ENCODE data around the gene UGGT2. TPM values are rescaled to one million over a fixed set of nuclear protein-coding genes. Genes with fewer than 3 reads are reported as not detected.
"Not testable (repeated sequence)": the region's sequence is repeated elsewhere in the genome, so short reads cannot be mapped to it uniquely, and the experiment has no call there.

The UGGT2 gene
- polyA plus RNA-seq, 1 experiment, result 30.5 TPM

- no peak for DNase-seq (ENCODE audit: low read depth, low spot score)
- Histone ChIP-seq H3K27ac (ENCODE audit: low read depth, low read length) (no peak overlapping the region), H3K27me3 (ENCODE audit: control insufficient read depth, insufficient read depth, low read length) (no peaks in the 10 kb centered on the region), H3K4me3 (ENCODE audit: low read depth, low read length) (no peak overlapping the region), H3K9me3 (ENCODE audit: control insufficient read depth, insufficient read depth, low read length) (no peaks in the 10 kb centered on the region)
- ChIA-PET POLR2A (no interaction called here), CTCF (interaction anchor here (2.1 kb wide), 1 partner anchor 46 kb away, joined by 9 read pairs; no protein-coding TSS in a partner anchor)
- TF ChIP-seq CTCF (IDR thresholded peaks at IDR 0.05; ENCODE audit: low read depth, low read length), result no peak
Observed at GRCh38 chr13:95788100-95788463, 265.1 kb downstream of the UGGT2 start.

GRCh38 chr13:95787356-95788099, 265.7 kb downstream of the UGGT2 start:
- H3K27me3 ChIP-seq (ENCODE audit: control insufficient read depth, insufficient read depth, low read length), result no peaks in the 10 kb centered on the region
- no peak overlapping the region for H3K27ac ChIP-seq (ENCODE audit: low read depth, low read length)
- no peak overlapping the region for H3K4me3 ChIP-seq (ENCODE audit: low read depth, low read length)
- ChIA-PET CTCF (interaction anchor here (2.1 kb wide), 1 partner anchor 46 kb away, joined by 9 read pairs; no protein-coding TSS in a partner anchor), POLR2A (interaction anchor here (0.8 kb wide), 1 partner anchor 111 kb away, joined by 6 read pairs; the partner anchor contains the start of gene DNAJC3)
- no peaks in the 10 kb centered on the region for H3K9me3 ChIP-seq (ENCODE audit: control insufficient read depth, insufficient read depth, low read length)
- TF ChIP-seq CTCF (IDR thresholded peaks at IDR 0.05; ENCODE audit: low read depth, low read length), result no peak
- no peak for DNase-seq (ENCODE audit: low read depth, low spot score)

- Histone ChIP-seq H3K9me3 (ENCODE audit: control insufficient read depth, insufficient read depth, low read length) (no peaks in the 10 kb centered on the region), H3K27ac (ENCODE audit: low read depth, low read length) (peak overlapping the region; percentile 66), H3K27me3 (ENCODE audit: control insufficient read depth, insufficient read depth, low read length) (no peaks in the 10 kb centered on the region), H3K4me3 (ENCODE audit: low read depth, low read length) (no peak overlapping the region)
- DNase-seq (ENCODE audit: low read depth, low spot score), result no peak
- CTCF ChIA-PET, result interaction anchor here (0.6 to 2.0 kb wide), 4 partner anchors 49 to 280 kb away, joined by 3 to 7 read pairs (median 6); no protein-coding TSS in a partner anchor
- no peak for TF ChIP-seq CTCF (IDR thresholded peaks at IDR 0.05; ENCODE audit: low read depth, low read length)
- POLR2A ChIA-PET, result no interaction called here
Observed at GRCh38 chr13:95784900-95785290, 268.3 kb downstream of the UGGT2 start.

- no peak for TF ChIP-seq CTCF (IDR thresholded peaks at IDR 0.05; ENCODE audit: low read depth, low read length)
- Histone ChIP-seq H3K27ac (ENCODE audit: low read depth, low read length) (peak overlapping the region; percentile 66), H3K27me3 (ENCODE audit: control insufficient read depth, insufficient read depth, low read length) (no peaks in the 10 kb centered on the region), H3K4me3 (ENCODE audit: low read depth, low read length) (no peak overlapping the region), H3K9me3 (ENCODE audit: control insufficient read depth, insufficient read depth, low read length) (no peaks in the 10 kb centered on the region)
- ChIA-PET CTCF (interaction anchor here (0.7 to 1.8 kb wide), 2 partner anchors 49 to 160 kb away, joined by 3 to 7 read pairs; no protein-coding TSS in a partner anchor), POLR2A (no interaction called here)
- DNase-seq (ENCODE audit: low read depth, low spot score), result peak; percentile 55
Observed at GRCh38 chr13:95784161-95784899, 268.9 kb downstream of the UGGT2 start.

GRCh38 chr13:95783747-95784146, 269.5 kb downstream of the UGGT2 start:
- peak overlapping the region; percentile 66 for H3K27ac ChIP-seq (ENCODE audit: low read depth, low read length)
- ChIA-PET CTCF (no interaction called here), POLR2A (no interaction called here)
- no peaks in the 10 kb centered on the region for H3K9me3 ChIP-seq (ENCODE audit: control insufficient read depth, insufficient read depth, low read length)
- H3K27me3 ChIP-seq (ENCODE audit: control insufficient read depth, insufficient read depth, low read length), result no peaks in the 10 kb centered on the region
- no peak for DNase-seq (ENCODE audit: low read depth, low spot score)
- H3K4me3 ChIP-seq (ENCODE audit: low read depth, low read length), result no peak overlapping the region
- TF ChIP-seq CTCF (IDR thresholded peaks at IDR 0.05; ENCODE audit: low read depth, low read length), result no peak

- POLR2A ChIA-PET, result interaction anchor here (0.6 kb wide), 1 partner anchor 507 kb away, joined by 4 read pairs; no protein-coding TSS in a partner anchor
- not testable (repeated sequence) for DNase-seq (ENCODE audit: low read depth, low spot score)
Observed at GRCh38 chr13:95781940-95782339, 271.3 kb downstream of the UGGT2 start.

More at GRCh38 chr13:95781940-95782339, 271.3 kb downstream of the UGGT2 start:
- H3K27me3 ChIP-seq (ENCODE audit: control insufficient read depth, insufficient read depth, low read length); H3K27ac ChIP-seq (ENCODE audit: low read depth, low read length); H3K4me3 ChIP-seq (ENCODE audit: low read depth, low read length); CTCF ChIA-PET; H3K9me3 ChIP-seq (ENCODE audit: control insufficient read depth, insufficient read depth, low read length): not testable (repeated sequence)

Data from AG04450 (cell line).